Dendritic cell treated with granulocyte-macrophage colony-stimulating factor and Interleukin-4, amounts not matched to agents 40 ng/mL and 50 ng/mL, for 4 days (primary cell): Measurements from ENCODE around the gene PTH1R.

Experiments
- H3K27ac Mint-ChIP-seq: one replicate; pipeline ENCODE4 v1.8.0; 2022; ENCODE audit warnings: mild to moderate bottlenecking, mixed read lengths
- H3K27me3 Mint-ChIP-seq: one replicate; pipeline ENCODE4 v1.8.0; 2022; ENCODE audit warnings: mild to moderate bottlenecking, mixed read lengths
- H3K36me3 Mint-ChIP-seq: one replicate; pipeline ENCODE4 v1.8.0; 2022; ENCODE audit warnings: low read depth, mixed read lengths
- H3K4me1 Mint-ChIP-seq: one replicate; pipeline ENCODE4 v1.8.0; 2022; ENCODE audit warnings: low read depth, mixed read lengths
- H3K4me3 Mint-ChIP-seq: one replicate; pipeline ENCODE4 v1.8.0; 2022; ENCODE audit warnings: mild to moderate bottlenecking, moderate library complexity, mixed read lengths
- H3K9me3 Mint-ChIP-seq: one replicate; pipeline ENCODE4 v1.8.0; 2022; ENCODE audit warnings: mixed read lengths
- intact Hi-C: fragments of 100-400 bp; cut with micrococcal nuclease; formaldehyde crosslinking; loops from one replicate; pipeline ENCODE4 v1.15.0; 2022

Gene PTH1R

DNA sequence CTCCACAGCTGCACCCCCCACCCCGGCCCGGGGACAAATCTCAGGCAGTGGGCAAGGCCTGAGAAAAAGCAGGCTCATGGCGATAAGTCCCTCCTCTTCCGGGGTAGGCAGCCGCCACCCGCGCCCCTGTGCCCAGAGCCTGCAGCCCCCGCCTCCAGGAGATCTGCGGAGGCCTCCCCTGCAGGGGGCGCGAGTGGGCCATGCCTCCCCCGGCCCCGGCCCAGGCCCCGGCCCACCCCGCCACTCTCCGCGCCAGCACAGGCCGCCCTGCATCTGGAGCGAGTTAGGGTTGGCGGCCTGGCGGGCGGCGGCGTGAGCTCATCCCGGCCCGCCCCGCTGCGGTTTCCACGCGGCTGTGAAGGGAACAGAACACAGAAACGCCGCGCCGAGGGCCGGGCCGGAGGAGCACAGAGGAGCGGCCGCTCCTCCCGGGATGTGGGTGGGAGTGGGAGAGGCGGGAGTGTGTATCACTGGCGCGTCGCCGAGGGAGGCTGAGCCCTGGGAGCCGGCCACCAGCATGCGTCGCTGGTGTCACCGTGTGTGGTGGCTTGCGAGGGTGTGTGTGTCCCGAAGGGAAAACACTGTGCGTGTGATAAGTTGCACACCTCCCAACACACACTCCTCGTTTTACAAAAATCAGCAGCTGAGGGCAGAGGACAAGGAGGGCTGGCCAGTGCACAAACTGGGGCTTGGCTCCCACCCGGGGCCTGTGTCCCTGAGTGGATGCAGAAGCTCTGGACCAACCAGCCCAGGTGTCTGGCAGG lies 31.5 kb upstream of the PTH1R start:
- peaks cover 46% of the 10 kb centered on the region for H3K27me3 Mint-ChIP-seq
- H3K4me1 Mint-ChIP-seq, result peaks cover 16% of the 10 kb centered on the region
- H3K36me3 Mint-ChIP-seq, result no peaks in the 10 kb centered on the region
- H3K9me3 Mint-ChIP-seq, result peaks cover 10% of the 10 kb centered on the region
- intact Hi-C loops, result no loop called here
- peak overlapping the region; percentile 66 for H3K27ac Mint-ChIP-seq
- peak overlapping the region; percentile 77 for H3K4me3 Mint-ChIP-seq

DNA sequence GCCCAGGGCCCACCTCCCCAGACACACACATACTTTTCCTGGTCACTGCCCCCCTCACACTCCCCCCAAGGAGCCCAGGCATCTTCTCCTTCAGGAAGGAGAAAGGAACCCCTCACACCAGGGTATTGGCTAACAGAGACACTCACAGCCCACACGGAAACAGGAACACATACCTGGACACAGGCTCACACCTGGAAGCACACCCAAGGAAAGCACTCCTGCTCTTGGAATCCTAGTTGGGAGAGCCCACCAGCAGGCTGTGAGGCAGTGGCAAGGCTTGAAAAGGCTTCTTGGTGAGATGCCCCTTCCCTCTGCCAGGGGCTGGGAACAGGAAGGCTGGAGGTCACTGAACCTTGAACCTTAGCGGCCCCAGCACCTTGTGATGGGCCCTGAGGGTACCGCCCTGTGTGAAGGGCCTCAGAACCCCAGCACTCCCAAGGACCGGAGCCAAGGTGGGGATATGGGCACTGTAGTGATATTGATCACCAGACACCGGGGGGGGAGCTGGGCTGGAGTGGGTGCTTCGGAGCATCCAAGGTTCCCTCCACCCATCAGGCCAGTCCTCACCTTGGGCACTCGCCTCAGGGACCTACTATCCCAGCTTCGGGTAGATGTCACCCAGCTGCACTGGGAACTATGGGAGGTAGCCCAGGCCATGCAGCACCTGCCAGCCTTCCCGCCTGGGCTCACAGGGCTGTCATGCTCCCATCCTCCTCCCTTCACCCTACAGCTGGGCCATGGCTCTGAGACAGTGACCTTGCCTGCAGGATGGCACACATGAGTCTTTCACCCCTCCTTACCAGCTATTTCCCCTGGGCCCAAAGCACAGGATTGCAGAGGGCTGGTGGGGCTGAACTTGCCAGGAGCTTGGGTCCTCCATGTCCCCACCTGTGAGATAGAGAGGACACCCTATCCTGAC lies 30.6 kb upstream of the PTH1R start:
- H3K9me3 Mint-ChIP-seq, result peaks cover 2% of the 10 kb centered on the region
- no peak overlapping the region for H3K27ac Mint-ChIP-seq
- no peak overlapping the region for H3K4me3 Mint-ChIP-seq
- H3K4me1 Mint-ChIP-seq, result peaks cover 16% of the 10 kb centered on the region
- H3K36me3 Mint-ChIP-seq, result no peaks in the 10 kb centered on the region
- intact Hi-C loops, result no loop called here
- peaks cover 42% of the 10 kb centered on the region for H3K27me3 Mint-ChIP-seq

DNA sequence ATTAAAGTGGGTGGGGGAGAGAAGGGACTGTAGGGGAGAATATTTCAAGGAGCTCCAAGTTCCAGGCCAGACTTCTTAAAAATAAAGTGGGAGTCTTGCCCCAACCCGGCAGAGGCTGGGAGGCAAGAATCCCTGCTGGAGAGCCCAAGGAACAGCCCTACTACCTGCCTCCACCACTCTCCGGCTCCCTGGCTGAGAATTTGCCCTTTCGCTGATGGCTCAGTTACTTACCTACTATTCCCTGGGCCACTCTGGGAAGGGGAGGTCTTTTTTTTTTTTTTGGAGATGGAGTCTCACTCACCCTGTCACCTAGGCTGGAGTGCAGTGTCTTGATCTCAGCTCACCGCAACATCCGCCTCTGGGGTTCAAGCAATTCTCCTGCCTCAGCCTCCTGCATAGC lies 29.8 kb upstream of the PTH1R start:
- no peak overlapping the region for H3K27ac Mint-ChIP-seq
- no peak overlapping the region for H3K4me3 Mint-ChIP-seq

DNA sequence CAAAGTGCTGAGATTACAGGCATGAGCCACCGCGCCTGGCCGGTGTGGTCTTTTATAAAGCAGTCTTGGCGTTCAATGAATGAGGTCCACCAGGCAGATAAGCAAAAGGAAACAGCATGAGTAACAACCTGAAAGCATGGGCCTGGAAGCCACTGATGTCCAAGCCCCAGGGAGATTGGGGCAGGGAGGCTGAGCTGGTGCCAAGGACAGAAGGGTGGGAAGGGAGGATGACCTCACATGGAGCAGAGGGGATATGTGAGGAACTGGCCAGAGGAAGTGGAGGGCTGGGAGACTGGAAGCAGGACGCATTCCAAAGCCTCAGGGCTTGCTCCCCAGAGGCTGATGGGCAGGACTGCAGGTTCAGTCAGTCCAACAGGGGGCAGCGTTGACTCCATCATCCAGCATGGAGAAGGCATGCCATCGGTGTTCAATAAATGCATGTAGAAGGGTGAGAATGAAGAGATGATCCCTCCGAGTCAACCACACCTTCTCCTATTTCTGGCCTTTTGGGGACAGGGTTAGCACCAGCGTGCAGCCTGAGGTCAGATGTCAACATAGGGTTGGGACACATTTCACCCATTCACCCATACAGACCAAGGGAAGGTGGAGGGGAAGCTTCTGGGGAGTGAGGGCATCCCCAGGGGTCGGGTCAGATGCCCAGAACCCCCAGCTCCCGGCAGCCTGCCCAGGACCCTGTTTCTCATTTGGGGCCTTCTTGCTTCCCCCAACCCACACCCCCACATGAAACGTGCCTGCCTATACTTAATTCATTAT lies 29.1 kb upstream of the PTH1R start:
- no peaks in the 10 kb centered on the region for H3K9me3 Mint-ChIP-seq
- H3K36me3 Mint-ChIP-seq, result no peaks in the 10 kb centered on the region
- peaks cover 16% of the 10 kb centered on the region for H3K4me1 Mint-ChIP-seq
- H3K4me3 Mint-ChIP-seq, result no peak overlapping the region
- H3K27ac Mint-ChIP-seq, result no peak overlapping the region
- peaks cover 39% of the 10 kb centered on the region for H3K27me3 Mint-ChIP-seq
- intact Hi-C loops, result no loop called here

More for the DNA sequence above, 29.8 kb upstream of the PTH1R start:
- Mint-ChIP-seq H3K36me3 (no peaks in the 10 kb centered on the region), H3K4me1 (peaks cover 16% of the 10 kb centered on the region), H3K27me3 (peaks cover 41% of the 10 kb centered on the region), H3K9me3 (no peaks in the 10 kb centered on the region)
- intact Hi-C loops, result no loop called here

DNA sequence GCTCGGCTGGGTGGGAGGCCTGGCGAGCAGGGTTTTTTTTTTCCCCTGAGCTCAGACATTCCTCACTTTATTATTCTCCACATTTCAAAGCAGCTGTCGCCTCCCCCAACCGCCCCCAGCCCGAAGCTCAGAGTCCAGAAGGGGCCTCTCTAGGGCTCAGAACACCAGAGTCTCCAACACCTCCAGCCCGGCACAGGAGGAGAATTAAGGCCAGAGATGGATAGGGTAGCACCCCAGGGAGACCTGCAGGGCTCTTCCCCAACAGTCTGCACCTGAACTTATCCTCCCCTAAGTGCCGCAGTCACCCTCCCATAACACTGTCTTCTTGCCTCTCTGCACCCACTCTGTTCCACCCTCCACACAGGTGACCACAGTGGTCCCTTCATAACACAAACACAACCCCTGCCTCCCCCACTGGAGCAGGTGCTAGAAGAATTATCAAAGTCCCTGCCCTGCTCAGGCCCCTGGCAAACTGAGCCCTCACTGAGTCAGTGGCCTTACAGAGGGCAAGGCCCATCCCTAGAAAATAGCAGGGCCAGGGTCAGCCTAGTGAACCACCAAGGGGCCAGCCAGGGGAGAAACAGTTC lies 28.4 kb upstream of the PTH1R start:
- Mint-ChIP-seq H3K4me3 (no peak overlapping the region), H3K4me1 (peaks cover 16% of the 10 kb centered on the region), H3K9me3 (no peaks in the 10 kb centered on the region), H3K27me3 (peaks cover 35% of the 10 kb centered on the region), H3K27ac (no peak overlapping the region), H3K36me3 (no peaks in the 10 kb centered on the region)
- intact Hi-C loops, result no loop called here

DNA sequence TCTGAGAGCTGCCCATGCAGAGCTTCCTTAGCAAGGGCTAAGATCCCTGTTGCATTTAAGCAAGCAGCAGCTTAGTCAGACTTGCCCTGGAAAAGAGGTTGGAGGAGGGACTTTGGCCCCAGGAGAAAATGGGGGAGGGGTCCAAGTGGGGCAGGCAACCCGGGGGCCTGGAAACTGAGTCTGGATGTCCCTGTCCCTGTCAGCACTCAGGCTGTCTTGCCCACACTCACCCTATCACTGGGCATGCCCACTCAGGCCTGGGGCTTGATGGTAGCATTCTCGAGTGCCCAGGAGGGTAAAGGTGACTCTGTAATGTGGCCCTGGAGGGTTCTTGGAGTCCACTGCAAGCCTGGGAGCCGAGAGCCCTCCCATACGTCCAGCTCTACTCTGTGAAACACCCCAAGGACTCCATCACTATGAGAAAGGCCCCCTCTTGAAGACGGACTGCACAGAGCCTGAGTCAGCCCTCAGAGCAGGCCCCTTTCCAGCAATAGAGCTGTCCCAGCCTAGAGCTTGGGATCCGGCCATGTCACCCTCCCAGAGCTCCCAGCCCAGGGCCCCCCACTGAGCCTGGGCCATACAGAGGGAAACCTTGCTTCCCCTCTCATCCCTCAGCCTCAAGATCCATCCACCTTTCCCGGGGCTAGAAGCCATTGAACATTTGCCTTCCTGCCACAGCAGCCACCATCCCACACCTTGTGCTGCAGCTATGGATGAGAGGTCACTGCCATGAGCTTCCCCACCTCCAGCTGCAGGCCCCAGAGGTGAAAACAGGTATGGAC lies 27.6 kb upstream of the PTH1R start:
- no peaks in the 10 kb centered on the region for H3K9me3 Mint-ChIP-seq
- no peaks in the 10 kb centered on the region for H3K36me3 Mint-ChIP-seq
- no peak overlapping the region for H3K27ac Mint-ChIP-seq
- no peak overlapping the region for H3K4me3 Mint-ChIP-seq
- peaks cover 32% of the 10 kb centered on the region for H3K27me3 Mint-ChIP-seq
- peaks cover 16% of the 10 kb centered on the region for H3K4me1 Mint-ChIP-seq
- intact Hi-C loops, result no loop called here

DNA sequence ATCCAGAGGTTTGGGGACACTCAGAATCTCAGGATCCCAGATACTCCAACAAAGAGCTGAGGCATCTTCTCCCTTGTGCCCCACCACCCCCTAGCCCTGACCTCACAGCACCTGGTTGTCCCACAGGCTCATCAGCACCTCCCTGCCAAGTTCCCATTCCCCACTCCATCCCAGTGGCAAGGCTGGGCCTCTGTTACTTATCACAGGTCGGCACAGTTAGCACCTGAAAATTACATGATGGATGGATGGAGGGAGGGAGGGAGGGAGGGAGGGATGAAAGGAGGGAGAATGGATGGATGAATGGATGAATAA lies 27.1 kb upstream of the PTH1R start:
- Mint-ChIP-seq H3K27me3 (peaks cover 26% of the 10 kb centered on the region), H3K4me1 (peaks cover 10% of the 10 kb centered on the region), H3K9me3 (no peaks in the 10 kb centered on the region), H3K36me3 (no peaks in the 10 kb centered on the region), H3K4me3 (no peak overlapping the region), H3K27ac (no peak overlapping the region)
- intact Hi-C loops, result no loop called here

DNA sequence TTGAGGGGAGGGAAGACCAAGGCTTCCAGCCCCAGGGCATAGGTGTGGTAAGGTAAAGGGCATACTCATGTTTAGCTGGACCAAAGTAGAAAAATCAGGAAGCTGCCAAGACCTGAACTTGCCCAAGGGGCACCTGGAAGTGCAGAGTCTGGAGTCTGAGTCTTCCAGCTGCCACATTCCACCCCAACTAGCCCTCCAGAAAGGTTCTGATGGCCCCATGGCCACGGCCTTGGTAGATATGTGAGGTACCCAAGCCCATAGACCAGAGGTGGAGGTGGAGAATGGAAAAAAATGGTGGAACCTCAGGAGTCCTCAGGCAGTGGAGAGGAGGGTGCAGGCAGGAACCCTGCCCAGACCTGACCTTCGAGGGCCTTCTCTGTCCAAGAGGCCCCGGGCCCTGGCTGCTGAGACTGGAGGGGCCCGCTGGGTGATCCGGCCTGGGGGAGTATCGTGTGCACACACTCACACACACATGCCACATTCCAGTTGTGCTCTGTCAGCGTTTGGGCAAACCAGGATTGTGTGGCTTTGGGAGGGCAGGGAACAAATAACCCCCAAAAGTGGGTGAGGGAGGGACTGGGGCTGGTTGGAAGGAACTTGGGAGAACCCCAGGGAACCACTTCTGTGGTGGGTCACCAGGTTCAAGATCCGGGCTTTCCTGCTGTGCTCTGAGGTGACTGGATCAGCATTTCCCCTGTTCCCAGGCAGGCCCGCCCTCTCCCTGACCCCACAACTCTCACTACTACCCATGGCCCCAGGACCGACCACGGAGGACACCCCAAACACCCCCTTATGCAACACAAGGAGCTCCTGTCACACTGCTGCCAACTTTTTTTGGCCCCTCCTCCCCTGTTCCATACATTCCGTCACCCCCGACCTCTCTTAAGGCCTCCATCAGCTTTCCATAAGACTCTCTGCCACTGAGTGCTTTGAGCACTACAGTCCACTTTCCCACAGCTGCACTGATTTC lies 25.9 kb upstream of the PTH1R start:
- Mint-ChIP-seq H3K4me1 (peaks cover under 1% of the 10 kb centered on the region), H3K4me3 (no peak overlapping the region), H3K36me3 (no peaks in the 10 kb centered on the region), H3K9me3 (no peaks in the 10 kb centered on the region), H3K27ac (no peak overlapping the region), H3K27me3 (peaks cover 21% of the 10 kb centered on the region)
- intact Hi-C loops, result no loop called here

DNA sequence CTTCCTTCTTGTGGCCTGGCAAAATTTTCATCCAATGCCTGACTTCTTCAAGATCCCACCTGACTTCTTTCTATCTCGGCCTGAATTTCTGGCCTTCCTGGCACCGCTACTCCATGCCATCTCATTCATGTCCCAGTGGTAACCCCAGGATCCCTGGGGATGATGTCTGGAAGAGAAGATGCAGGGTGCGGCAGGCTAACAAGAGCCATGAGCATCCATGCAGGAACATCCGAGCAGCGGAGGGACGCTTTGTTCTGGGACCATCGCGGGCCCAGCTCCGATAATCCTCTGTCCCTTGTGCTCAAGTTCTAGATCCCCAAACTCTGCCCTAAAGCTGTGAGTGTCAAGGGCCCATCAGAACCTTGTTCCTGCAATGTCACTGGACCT lies 25.2 kb upstream of the PTH1R start:
- no peaks in the 10 kb centered on the region for H3K4me1 Mint-ChIP-seq
- H3K36me3 Mint-ChIP-seq, result no peaks in the 10 kb centered on the region
- H3K9me3 Mint-ChIP-seq, result no peaks in the 10 kb centered on the region
- H3K4me3 Mint-ChIP-seq, result no peak overlapping the region
- H3K27ac Mint-ChIP-seq, result no peak overlapping the region
- H3K27me3 Mint-ChIP-seq, result peaks cover 18% of the 10 kb centered on the region
- intact Hi-C loops, result no loop called here

DNA sequence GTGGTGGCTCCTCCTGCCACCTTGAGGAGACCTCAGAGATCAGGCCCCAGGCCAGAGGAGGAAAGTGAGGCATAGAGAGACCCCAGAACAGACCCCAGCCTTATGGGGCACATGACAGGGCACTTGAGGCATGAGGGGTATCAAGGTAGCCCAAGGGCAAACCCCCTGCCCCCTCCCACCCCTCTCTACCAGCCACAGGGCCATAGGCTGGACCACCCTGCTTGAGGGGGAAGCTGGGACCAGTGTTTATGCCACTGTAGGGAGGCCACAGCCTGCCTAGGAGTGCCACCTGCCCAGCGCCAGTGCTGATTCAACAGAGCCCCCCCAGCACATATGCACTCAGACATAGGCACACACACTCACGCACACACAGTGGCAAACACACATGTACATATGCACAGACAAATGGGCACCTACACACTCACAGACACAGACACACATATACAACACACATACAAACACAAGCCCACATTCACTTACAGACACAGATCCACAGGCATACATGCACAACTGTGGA lies 24.6 kb upstream of the PTH1R start:
- Mint-ChIP-seq H3K4me3 (no peak overlapping the region), H3K4me1 (no peaks in the 10 kb centered on the region), H3K27me3 (peaks cover 16% of the 10 kb centered on the region), H3K27ac (no peak overlapping the region), H3K9me3 (no peaks in the 10 kb centered on the region), H3K36me3 (no peaks in the 10 kb centered on the region)
- intact Hi-C loops, result no loop called here

DNA sequence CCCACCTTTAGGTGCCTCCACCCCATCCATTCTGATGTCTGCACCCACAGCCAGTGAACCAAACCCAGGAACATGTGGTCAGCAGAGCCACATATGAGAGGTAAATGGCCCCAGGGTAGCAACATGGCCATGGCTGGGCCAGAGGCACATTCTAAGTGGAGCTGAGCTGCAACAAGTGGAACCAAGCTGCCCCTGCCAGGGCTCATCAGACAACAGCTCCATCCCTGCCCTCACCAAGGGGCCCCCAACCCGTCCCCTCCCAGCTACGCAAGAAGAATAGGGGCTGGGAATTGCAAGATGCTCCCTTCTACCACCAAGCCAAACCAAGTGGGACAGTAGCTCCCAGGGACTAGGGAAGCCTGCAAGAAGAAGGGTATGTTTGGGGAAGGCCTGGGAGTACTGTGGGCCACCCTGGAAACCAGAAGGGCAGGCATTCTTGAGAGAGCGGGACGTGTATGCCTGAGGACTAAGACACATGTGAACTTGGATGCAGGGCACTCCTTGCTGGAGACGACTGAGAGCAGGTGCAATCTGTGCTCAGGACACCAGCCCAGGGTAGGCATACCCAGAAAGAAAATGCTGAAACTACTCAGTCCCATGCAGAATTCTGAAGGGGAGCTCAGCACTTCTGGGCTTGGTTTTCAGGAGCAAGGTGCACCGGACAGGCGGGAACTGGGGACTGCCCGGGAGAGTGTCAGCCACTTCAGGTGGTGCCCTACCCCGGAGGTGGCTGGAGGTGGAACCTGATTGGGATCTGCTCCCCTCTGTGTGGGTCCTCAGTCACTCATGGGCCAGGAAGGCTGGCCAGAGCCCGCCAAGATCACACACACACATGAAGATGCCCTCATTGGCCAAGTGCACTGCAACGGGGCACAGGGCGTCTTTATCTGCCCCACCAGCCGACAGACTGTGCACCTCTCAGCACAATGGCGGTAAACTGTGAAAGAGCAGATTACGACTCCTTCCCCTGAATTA lies 23.8 kb upstream of the PTH1R start:
- no peak overlapping the region for H3K27ac Mint-ChIP-seq
- no peaks in the 10 kb centered on the region for H3K36me3 Mint-ChIP-seq
- H3K4me3 Mint-ChIP-seq, result no peak overlapping the region
- no peaks in the 10 kb centered on the region for H3K4me1 Mint-ChIP-seq
- no peaks in the 10 kb centered on the region for H3K9me3 Mint-ChIP-seq
- intact Hi-C loops, result no loop called here
- H3K27me3 Mint-ChIP-seq, result peaks cover 20% of the 10 kb centered on the region
